Gastrocnemius medialis (tissue), 4 donors: Measurements from ENCODE around the gene PIAS1.

Experiments
- POLR2A ChIP-seq, 2 donors: fragments of 450-650 bp; IDR thresholded peaks; one replicate each; pipeline ENCODE4 v1.6.1; 2017; ENCODE audit warnings: antibody characterized with exemption in 2 of 2, mild to moderate bottlenecking in 2 of 2, moderate library complexity in 2 of 2
- TF ChIP-seq, protein P1 (sequence below), 5 experiments: fragments of 450-650 bp in 3 of 5; fragments of 200-600 bp in 2 of 5; sonication (generic) in 2 of 5; IDR thresholded peaks in 4 of 5; conservative IDR thresholded peaks in 1 of 5; 1 replicate in 4 of 5; 2 replicates in 1 of 5; pipeline ENCODE4 v1.5.1; 2016 to 2019; ENCODE audit warnings: antibody characterized with exemption in 5 of 5, mild to moderate bottlenecking in 3 of 5, moderate library complexity in 3 of 5

DNA sequence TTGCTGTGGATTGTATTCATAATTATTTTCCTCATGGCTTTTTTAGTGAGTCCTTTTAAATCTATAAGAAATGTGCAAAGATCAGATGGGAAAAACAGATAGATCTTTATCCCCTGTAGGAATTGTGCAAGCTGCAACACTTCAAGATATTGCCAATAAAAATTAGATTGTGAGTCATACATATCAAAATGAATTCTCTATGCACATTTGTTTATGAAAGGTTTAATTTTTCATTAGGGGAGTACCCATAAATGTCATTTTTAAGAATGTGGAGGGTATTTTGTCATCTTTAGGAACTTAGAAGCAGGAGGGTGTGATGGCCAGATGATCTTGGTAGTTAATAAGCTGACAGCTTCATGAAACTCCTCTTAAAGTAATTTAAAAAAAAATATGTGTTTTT lies 2.9 kb downstream of the PIAS1 start:
- TF ChIP-seq, protein P1, sequence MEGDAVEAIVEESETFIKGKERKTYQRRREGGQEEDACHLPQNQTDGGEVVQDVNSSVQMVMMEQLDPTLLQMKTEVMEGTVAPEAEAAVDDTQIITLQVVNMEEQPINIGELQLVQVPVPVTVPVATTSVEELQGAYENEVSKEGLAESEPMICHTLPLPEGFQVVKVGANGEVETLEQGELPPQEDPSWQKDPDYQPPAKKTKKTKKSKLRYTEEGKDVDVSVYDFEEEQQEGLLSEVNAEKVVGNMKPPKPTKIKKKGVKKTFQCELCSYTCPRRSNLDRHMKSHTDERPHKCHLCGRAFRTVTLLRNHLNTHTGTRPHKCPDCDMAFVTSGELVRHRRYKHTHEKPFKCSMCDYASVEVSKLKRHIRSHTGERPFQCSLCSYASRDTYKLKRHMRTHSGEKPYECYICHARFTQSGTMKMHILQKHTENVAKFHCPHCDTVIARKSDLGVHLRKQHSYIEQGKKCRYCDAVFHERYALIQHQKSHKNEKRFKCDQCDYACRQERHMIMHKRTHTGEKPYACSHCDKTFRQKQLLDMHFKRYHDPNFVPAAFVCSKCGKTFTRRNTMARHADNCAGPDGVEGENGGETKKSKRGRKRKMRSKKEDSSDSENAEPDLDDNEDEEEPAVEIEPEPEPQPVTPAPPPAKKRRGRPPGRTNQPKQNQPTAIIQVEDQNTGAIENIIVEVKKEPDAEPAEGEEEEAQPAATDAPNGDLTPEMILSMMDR (IDR thresholded peaks at IDR 0.05 in 4 of 5, conservative IDR thresholded peaks at IDR 0.05 in 1 of 5): no peak
- TF ChIP-seq POLR2A (IDR thresholded peaks at IDR 0.05): no peak
